Measurements from ENCODE around the gene KHDC4.

The KHDC4 gene

GRCh38 chr1:155912056-155912536 is 22.1 kb downstream of the KHDC4 start:
- TF ChIP-seq EZH2 (IDR thresholded peaks at IDR 0.05) = no peak
- no peak; the same call in 1 of the 2 replicates for TF ChIP-seq POLR2AphosphoS5 (IDR thresholded peaks at IDR 0.05; ENCODE audit: borderline replicate concordance, low read depth, low read length)
- no peak for TF ChIP-seq FOXP2 (optimal IDR thresholded peaks at IDR 0.05; ENCODE audit: control extremely low read depth, extremely low read length, insufficient read depth)
- H3K9ac ChIP-seq (ENCODE audit: insufficient read length) = no peak overlapping the region
- H3K4me3 ChIP-seq = no peak overlapping the region
- no peak for DNase-seq (ENCODE audit: low read depth, low spot score)
- H3K9me3 ChIP-seq (ENCODE audit: low read depth, low read length) = no peaks in the 10 kb centered on the region
- peak overlapping the region; percentile 79 for H3K27ac ChIP-seq
- peaks cover 74% of the 10 kb centered on the region for H3K36me3 ChIP-seq (ENCODE audit: insufficient read depth, low read length)

DNA sequence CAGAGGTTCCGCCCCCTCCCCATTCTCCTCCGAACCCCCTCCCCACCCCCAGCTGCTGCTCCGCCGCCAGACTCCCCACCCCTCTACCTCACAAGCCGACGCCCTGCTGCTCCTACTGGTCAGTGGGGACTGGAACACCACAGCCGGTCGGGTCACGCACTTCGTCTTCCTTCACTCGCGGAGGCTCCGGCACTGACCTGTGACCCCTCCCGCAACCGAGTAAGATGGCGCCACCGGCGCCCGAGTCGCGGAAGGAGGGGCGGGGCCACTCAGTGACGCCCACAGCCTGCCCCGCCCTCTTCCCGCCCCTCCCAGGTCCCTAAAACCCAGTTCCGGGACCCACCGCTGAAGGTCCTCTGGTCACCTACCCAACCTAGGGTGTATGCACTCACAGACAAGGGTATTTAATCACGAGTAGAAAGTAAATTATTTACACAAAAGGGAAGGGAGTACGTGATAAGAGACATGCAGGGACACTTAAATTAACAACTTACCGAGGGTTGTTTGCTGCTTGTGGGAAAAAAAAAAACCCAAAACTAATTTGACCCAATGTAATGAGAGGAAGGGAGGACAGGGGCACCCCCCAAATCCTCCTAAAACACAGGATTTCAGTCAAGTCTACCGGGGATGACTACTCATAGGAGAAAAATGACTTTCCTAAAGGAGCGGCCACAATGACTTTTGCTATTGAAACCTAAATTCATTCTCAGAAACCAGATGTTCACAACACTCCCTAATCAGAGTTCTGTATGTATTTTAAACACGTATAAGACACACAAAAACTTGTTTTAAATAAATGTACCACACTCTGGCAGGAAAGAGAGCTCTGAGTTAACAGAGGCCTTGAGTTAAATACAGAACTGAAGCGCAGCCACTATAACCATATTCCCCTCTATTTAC is 22.8 kb downstream of the KHDC4 start, which contains the start of gene RIT1:
RIT1 (minus strand) TSS at position 194 of the 900 bp plus-strand sequence. CDS start 588 bp downstream, outside the sequence.
- peak within 1 kb of the TSS; percentile 79 for H3K27ac ChIP-seq
- TF ChIP-seq EZH2 (IDR thresholded peaks at IDR 0.05) = no peak
- TF ChIP-seq POLR2AphosphoS5 (IDR thresholded peaks at IDR 0.05; ENCODE audit: borderline replicate concordance, low read depth, low read length) = peak; percentile 82
- DNase-seq (ENCODE audit: low read depth, low spot score) = no peak
- H3K4me3 ChIP-seq = peak within 1 kb of the TSS; percentile 91
- H3K9me3 ChIP-seq (ENCODE audit: low read depth, low read length) = no peaks in the 10 kb centered on the region
- H3K36me3 ChIP-seq (ENCODE audit: insufficient read depth, low read length) = peaks cover 68% of the 10 kb centered on the region
- peak within 1 kb of the TSS; percentile 77 for H3K9ac ChIP-seq (ENCODE audit: insufficient read length)

- Histone ChIP-seq H3K27ac (peak overlapping the region; percentile 79; the same call in 1 of the 2 replicates), H3K9me3 (ENCODE audit: low read depth, low read length) (no peaks in the 10 kb centered on the region), H3K9ac (ENCODE audit: insufficient read length) (peak overlapping the region; percentile 77), H3K4me3 (peak overlapping the region; percentile 91), H3K36me3 (ENCODE audit: insufficient read depth, low read length) (peaks cover 61% of the 10 kb centered on the region)
- TF ChIP-seq EZH2 (IDR thresholded peaks at IDR 0.05) (no peak), POLR2AphosphoS5 (IDR thresholded peaks at IDR 0.05; ENCODE audit: borderline replicate concordance, low read depth, low read length) (no peak), FOXP2 (optimal IDR thresholded peaks at IDR 0.05; ENCODE audit: control extremely low read depth, extremely low read length, insufficient read depth) (no peak)
- DNase-seq (ENCODE audit: low read depth, low spot score) = no peak
Observed at GRCh38 chr1:155910621-155911121, 23.5 kb downstream of the KHDC4 start.

- Histone ChIP-seq H3K9me3 (ENCODE audit: low read depth, low read length) (no peaks in the 10 kb centered on the region), H3K4me3 (peak overlapping the region; percentile 91; the same call in 1 of the 2 replicates), H3K36me3 (ENCODE audit: insufficient read depth, low read length) (peaks cover 58% of the 10 kb centered on the region), H3K9ac (ENCODE audit: insufficient read length) (no peak overlapping the region), H3K27ac (peak overlapping the region; percentile 1; the same call in 1 of the 2 replicates)
- no peak for TF ChIP-seq EZH2 (IDR thresholded peaks at IDR 0.05)
- no peak for TF ChIP-seq POLR2AphosphoS5 (IDR thresholded peaks at IDR 0.05; ENCODE audit: borderline replicate concordance, low read depth, low read length)
- TF ChIP-seq FOXP2 (optimal IDR thresholded peaks at IDR 0.05; ENCODE audit: control extremely low read depth, extremely low read length, insufficient read depth) = no peak
- DNase-seq (ENCODE audit: low read depth, low spot score) = no peak
Observed at GRCh38 chr1:155909894-155910293, 24.3 kb downstream of the KHDC4 start.

GRCh38 chr1:155904261-155904660 is 30.0 kb downstream of the KHDC4 start:
- TF ChIP-seq FOXP2 (optimal IDR thresholded peaks at IDR 0.05; ENCODE audit: control extremely low read depth, extremely low read length, insufficient read depth) = no peak
- TF ChIP-seq EZH2 (IDR thresholded peaks at IDR 0.05) = no peak
- TF ChIP-seq POLR2AphosphoS5 (IDR thresholded peaks at IDR 0.05; ENCODE audit: borderline replicate concordance, low read depth, low read length) = no peak
- DNase-seq (ENCODE audit: low read depth, low spot score) = no peak
- Histone ChIP-seq H3K9ac (ENCODE audit: insufficient read length) (no peak overlapping the region), H3K9me3 (ENCODE audit: low read depth, low read length) (no peaks in the 10 kb centered on the region), H3K36me3 (ENCODE audit: insufficient read depth, low read length) (peaks cover 66% of the 10 kb centered on the region), H3K27ac (no peak overlapping the region), H3K4me3 (no peak overlapping the region)

- Histone ChIP-seq H3K9me3 (ENCODE audit: low read depth, low read length) (no peaks in the 10 kb centered on the region), H3K4me3 (no peak overlapping the region), H3K9ac (ENCODE audit: insufficient read length) (no peak overlapping the region), H3K36me3 (ENCODE audit: insufficient read depth, low read length) (peaks cover 53% of the 10 kb centered on the region), H3K27ac (0 out of 2 replicates have a peak overlapping the region, but pooled peaks have one; percentile 31)
- no peak for DNase-seq (ENCODE audit: low read depth, low spot score)
- no peak for TF ChIP-seq EZH2 (IDR thresholded peaks at IDR 0.05)
- TF ChIP-seq POLR2AphosphoS5 (IDR thresholded peaks at IDR 0.05; ENCODE audit: borderline replicate concordance, low read depth, low read length) = no peak
- TF ChIP-seq FOXP2 (optimal IDR thresholded peaks at IDR 0.05; ENCODE audit: control extremely low read depth, extremely low read length, insufficient read depth) = no peak
Observed at GRCh38 chr1:155900161-155900560, 34.1 kb downstream of the KHDC4 start.

DNA sequence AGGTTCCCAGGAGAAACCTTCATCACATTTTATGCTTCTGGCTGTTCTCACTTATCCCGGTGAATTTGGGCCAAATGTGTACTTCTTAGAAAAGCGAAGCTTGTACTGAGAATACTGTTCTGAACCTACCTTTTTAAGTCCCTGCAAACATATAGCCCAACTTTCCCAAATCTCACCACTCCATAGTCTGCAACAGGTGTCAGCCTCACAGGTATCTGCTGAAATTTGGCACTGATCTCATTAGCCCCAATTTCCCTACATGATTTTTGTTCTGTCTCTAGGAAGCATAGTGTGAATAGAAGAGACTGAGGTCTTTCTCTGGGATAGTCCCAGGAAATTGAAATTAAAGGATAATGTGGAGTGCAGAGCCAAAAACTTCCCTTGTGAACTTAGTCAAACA is 34.5 kb downstream of the KHDC4 start:
- Histone ChIP-seq H3K27ac (peak overlapping the region; percentile 40; the same call in 1 of the 2 replicates), H3K4me3 (no peak overlapping the region), H3K36me3 (ENCODE audit: insufficient read depth, low read length) (peaks cover 49% of the 10 kb centered on the region), H3K9ac (ENCODE audit: insufficient read length) (no peak overlapping the region), H3K9me3 (ENCODE audit: low read depth, low read length) (no peaks in the 10 kb centered on the region)
- DNase-seq (ENCODE audit: low read depth, low spot score) = no peak
- TF ChIP-seq POLR2AphosphoS5 (IDR thresholded peaks at IDR 0.05; ENCODE audit: borderline replicate concordance, low read depth, low read length) (no peak), EZH2 (IDR thresholded peaks at IDR 0.05) (no peak), FOXP2 (optimal IDR thresholded peaks at IDR 0.05; ENCODE audit: control extremely low read depth, extremely low read length, insufficient read depth) (no peak)

DNA sequence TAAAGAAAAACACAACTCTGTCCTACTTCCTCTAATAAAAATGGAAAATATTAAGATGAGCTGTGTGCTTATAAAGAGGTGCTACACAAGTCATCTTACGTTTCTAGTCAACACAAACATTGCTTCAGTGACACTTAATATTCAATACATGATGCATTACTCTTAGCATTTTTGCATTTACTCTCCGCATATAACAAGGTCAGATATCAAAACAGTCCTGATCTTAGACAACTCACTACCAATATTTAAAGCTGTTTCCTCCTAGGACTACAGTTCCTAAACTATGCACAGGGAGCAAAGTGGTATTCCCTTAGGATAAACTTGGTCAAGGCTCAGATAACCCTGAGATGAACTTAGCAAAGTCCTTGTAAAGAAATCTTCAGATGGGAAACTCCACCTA is 35.3 kb downstream of the KHDC4 start:
- no peak for DNase-seq (ENCODE audit: low read depth, low spot score)
- Histone ChIP-seq H3K4me3 (no peak overlapping the region), H3K36me3 (ENCODE audit: insufficient read depth, low read length) (peaks cover 41% of the 10 kb centered on the region), H3K9ac (ENCODE audit: insufficient read length) (no peak overlapping the region), H3K27ac (peak overlapping the region; percentile 68), H3K9me3 (ENCODE audit: low read depth, low read length) (no peaks in the 10 kb centered on the region)
- no peak for TF ChIP-seq EZH2 (IDR thresholded peaks at IDR 0.05)
- TF ChIP-seq POLR2AphosphoS5 (IDR thresholded peaks at IDR 0.05; ENCODE audit: borderline replicate concordance, low read depth, low read length) = no peak
- no peak for TF ChIP-seq FOXP2 (optimal IDR thresholded peaks at IDR 0.05; ENCODE audit: control extremely low read depth, extremely low read length, insufficient read depth)
